OCI-LY3 (cell line): ENCODE data around the gene LZIC.

Experiments used
- H2AFZ ChIP-seq: fragments of 200-600, 300-600 bp; shearing (Covaris generic); 2 replicates; pipeline ENCODE4 v1.6.0; 2014; ENCODE audit warnings: antibody characterized with exemption, low read depth, low read length
- H3K27ac ChIP-seq: fragments of 200-600, 300-600 bp; sonication (generic); 2 replicates; pipeline ENCODE4 v1.5.1; 2014; ENCODE audit warnings: mild to moderate bottlenecking, low read length, moderate library complexity, mixed read lengths
- H3K27me3 ChIP-seq: fragments of 200-600, 300-600 bp; sonication (generic); 2 replicates; pipeline ENCODE4 v1.6.1; 2014; ENCODE audit warnings: low read depth, low read length, mixed read lengths
- H3K36me3 ChIP-seq: fragments of 200-600, 300-600 bp; sonication (generic); replicated peaks from 2 replicates; pipeline ENCODE3; 2014; ENCODE audit warnings: low read depth, low read length, mixed read lengths
- H3K4me1 ChIP-seq: fragments of 300-600, 200-600 bp; sonication (generic); 2 replicates; pipeline ENCODE4 v1.6.1; 2014; ENCODE audit warnings: low read length, mixed read lengths
- H3K4me2 ChIP-seq: fragments of 200-600, 300-600 bp; sonication (generic); 2 replicates; pipeline ENCODE4 v1.6.1; 2014; ENCODE audit warnings: low read length, mixed read lengths
- H3K4me3 ChIP-seq: fragments of 300-600, 200-600 bp; sonication (generic); 2 replicates; pipeline ENCODE4 v1.5.1; 2014; ENCODE audit warnings: antibody characterized with exemption, mild to moderate bottlenecking, low read length, moderate library complexity
- H3K79me2 ChIP-seq: fragments of 300-600, 200-600 bp; shearing (Covaris generic); 2 replicates; pipeline ENCODE4 v1.6.1; 2014; ENCODE audit warnings: mild to moderate bottlenecking, low read length, mixed read lengths
- H3K9ac ChIP-seq: fragments of 300-600, 200-600 bp; shearing (Covaris generic); 2 replicates; pipeline ENCODE4 v1.6.0; 2014; ENCODE audit warnings: mild to moderate bottlenecking, low read length, moderate library complexity
- H3K9me3 ChIP-seq: fragments of 200-600, 300-600 bp; shearing (Covaris generic); 2 replicates; pipeline ENCODE4 v1.6.1; 2014; ENCODE audit warnings: low read length, mixed read lengths; ENCODE audit not compliant: insufficient read depth
- H4K20me1 ChIP-seq: fragments of 200-600, 300-600 bp; sonication (generic); 2 replicates; pipeline ENCODE4 v1.6.1; 2016; ENCODE audit warnings: low read length, mixed read lengths; ENCODE audit not compliant: insufficient read depth
- CTCF ChIP-seq: fragments of 200-600, 300-600 bp; sonication (generic); IDR thresholded peaks from 2 replicates; pipeline ENCODE4 v1.5.1; 2014; ENCODE audit warnings: antibody characterized with exemption, low read length, low read depth
- EZH2phosphoT487 ChIP-seq: fragments of 200-600 bp; shearing (Covaris generic); IDR thresholded peaks from 2 replicates; pipeline ENCODE4 v1.6.1; 2018; ENCODE audit warnings: antibody characterized with exemption, mixed run types, low read depth

The LZIC gene

GRCh38 chr1:9883585-9884449, 59.4 kb downstream of the LZIC start:
- Histone ChIP-seq H3K9ac (no peak overlapping the region), H3K27ac (no peak overlapping the region), H3K36me3 (no peaks in the 10 kb centered on the region), H3K79me2 (no peaks in the 10 kb centered on the region), H3K4me2 (no peak overlapping the region), H3K4me3 (no peak overlapping the region), H3K4me1 (peaks cover 6% of the 10 kb centered on the region), H3K9me3 (no peaks in the 10 kb centered on the region), H4K20me1 (no peaks in the 10 kb centered on the region), H2AFZ (no peak overlapping the region), H3K27me3 (no peaks in the 10 kb centered on the region)
- TF ChIP-seq CTCF: no peak
- no peak for TF ChIP-seq EZH2phosphoT487

DNA sequence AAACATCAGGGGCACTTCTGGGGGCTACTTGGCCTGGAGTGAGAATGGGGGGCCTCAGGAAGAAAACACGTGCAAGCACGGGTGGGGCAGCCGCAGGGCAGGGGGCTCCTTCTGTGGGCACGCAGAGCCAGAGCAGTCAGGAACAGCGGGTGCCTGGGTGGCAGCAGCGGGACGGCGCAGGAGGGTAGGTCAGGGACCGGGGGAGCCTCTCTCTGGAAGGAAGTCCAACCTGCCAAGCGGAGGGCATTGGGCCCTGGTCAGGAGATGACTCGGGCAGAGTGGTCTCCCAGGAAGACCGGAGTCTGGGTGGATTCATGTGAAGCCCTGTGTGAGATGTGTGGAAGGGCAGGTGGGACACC, 60.3 kb downstream of the LZIC start:
- TF ChIP-seq EZH2phosphoT487: no peak
- TF ChIP-seq CTCF: no peak
- Histone ChIP-seq H3K4me3 (no peak overlapping the region), H4K20me1 (no peaks in the 10 kb centered on the region), H3K27me3 (no peaks in the 10 kb centered on the region), H3K9me3 (no peaks in the 10 kb centered on the region), H2AFZ (no peak overlapping the region), H3K79me2 (no peaks in the 10 kb centered on the region), H3K4me2 (no peak overlapping the region), H3K36me3 (no peaks in the 10 kb centered on the region), H3K4me1 (peaks cover 6% of the 10 kb centered on the region), H3K9ac (no peak overlapping the region), H3K27ac (no peak overlapping the region)

- Histone ChIP-seq H3K9me3 (no peaks in the 10 kb centered on the region), H3K36me3 (no peaks in the 10 kb centered on the region), H4K20me1 (no peaks in the 10 kb centered on the region), H3K9ac (no peak overlapping the region), H3K79me2 (no peaks in the 10 kb centered on the region), H3K27me3 (no peaks in the 10 kb centered on the region), H3K4me3 (no peak overlapping the region), H3K4me1 (peaks cover 6% of the 10 kb centered on the region), H3K27ac (no peak overlapping the region), H3K4me2 (no peak overlapping the region), H2AFZ (no peak overlapping the region)
- TF ChIP-seq EZH2phosphoT487 (no peak), CTCF (no peak)
Observed at GRCh38 chr1:9882296-9882944, 60.8 kb downstream of the LZIC start.

GRCh38 chr1:9881838-9882249, 61.3 kb downstream of the LZIC start:
- no peaks in the 10 kb centered on the region for H3K27me3 ChIP-seq
- no peak overlapping the region for H3K4me3 ChIP-seq
- H3K36me3 ChIP-seq: no peaks in the 10 kb centered on the region
- H3K4me1 ChIP-seq: peaks cover 6% of the 10 kb centered on the region
- no peak overlapping the region for H3K27ac ChIP-seq
- no peak overlapping the region for H2AFZ ChIP-seq
- H3K9ac ChIP-seq: no peak overlapping the region
- H3K9me3 ChIP-seq: no peaks in the 10 kb centered on the region
- no peaks in the 10 kb centered on the region for H3K79me2 ChIP-seq
- H3K4me2 ChIP-seq: no peak overlapping the region
- TF ChIP-seq CTCF: no peak
- TF ChIP-seq EZH2phosphoT487: no peak
- no peaks in the 10 kb centered on the region for H4K20me1 ChIP-seq
